GM18951 (cell line): ENCODE data around the gene ZNF710.

Experiments
- POLR2A ChIP-seq: IDR thresholded peaks from 4 replicates; pipeline ENCODE4 v1.6.1; 2011; ENCODE audit warnings: mild to moderate bottlenecking; ENCODE audit not compliant: insufficient read length, insufficient read depth; ENCODE audit errors: extremely low read depth
- in situ Hi-C: fragments of 300-500 bp; cut with MboI; formaldehyde crosslinking; loops from one replicate; pipeline ENCODE4 v1.12.0; 2022; ENCODE audit warnings: low sequenced_read_pairs, mixed read lengths, inconsistent platforms; ENCODE audit not compliant: unreplicated experiment

ZNF710 gene

DNA sequence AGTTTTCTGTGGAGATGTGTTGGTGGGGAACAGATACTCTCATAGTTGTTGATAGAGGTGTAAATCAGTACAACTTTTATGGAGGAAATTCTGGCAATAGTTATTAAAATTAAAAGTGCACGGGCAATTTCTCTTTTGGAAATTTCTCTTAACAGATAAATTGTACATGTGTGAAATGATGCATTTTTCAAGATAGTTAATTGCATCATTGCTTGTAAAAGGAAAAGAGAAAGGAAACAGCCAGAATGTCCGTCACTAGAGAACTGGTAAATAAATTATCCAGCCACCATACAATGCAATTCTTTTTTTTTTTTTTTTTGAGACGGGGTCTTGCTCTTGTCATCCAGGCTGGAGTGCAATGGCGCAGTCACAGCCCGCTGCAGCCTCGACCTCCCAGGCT, 14.2 kb downstream of the ZNF710 start:
- no peak for TF ChIP-seq POLR2A
- in situ Hi-C loops, result no loop called here

DNA sequence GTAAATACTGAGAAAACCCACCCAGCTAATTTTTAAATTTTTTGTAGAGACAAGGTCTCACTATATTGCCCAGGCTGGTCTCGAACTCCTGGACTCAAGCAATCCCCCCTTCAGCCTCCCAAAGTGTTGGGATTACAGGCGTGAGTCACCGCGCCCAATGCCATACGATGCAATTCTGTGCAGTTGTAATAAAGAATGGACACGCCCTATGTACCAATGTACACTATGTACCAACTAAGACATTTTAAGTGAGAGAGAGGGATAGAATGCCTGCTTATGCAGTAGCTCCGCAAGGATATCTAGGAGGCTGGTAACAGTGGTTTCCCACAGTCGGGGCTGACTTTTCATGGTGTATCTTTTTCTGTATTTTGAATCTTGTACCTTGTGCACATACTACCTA, 14.6 kb downstream of the ZNF710 start:
- in situ Hi-C loops, result no loop called here
- no peak for TF ChIP-seq POLR2A

DNA sequence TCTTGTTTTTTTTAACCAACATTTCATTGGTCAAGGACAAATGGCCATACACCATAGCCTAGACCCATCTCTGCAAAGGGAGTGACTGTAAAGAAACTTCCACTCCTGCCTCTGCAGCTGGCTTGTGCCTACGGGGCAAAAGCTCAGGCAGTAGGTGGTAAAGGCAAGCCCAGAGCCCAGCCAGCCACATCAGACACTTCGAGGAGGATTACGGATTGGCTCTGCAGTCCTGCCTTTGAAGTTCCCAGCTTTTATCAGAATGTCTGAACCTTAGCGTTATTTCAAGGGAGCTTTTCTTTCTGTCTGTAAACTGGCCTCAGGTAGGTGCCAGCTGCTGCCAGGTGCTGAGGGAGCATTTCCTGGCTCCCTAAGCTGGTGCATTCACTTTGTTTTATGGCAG, 15.6 kb downstream of the ZNF710 start:
- in situ Hi-C loops, result no loop called here
- no peak for TF ChIP-seq POLR2A

DNA sequence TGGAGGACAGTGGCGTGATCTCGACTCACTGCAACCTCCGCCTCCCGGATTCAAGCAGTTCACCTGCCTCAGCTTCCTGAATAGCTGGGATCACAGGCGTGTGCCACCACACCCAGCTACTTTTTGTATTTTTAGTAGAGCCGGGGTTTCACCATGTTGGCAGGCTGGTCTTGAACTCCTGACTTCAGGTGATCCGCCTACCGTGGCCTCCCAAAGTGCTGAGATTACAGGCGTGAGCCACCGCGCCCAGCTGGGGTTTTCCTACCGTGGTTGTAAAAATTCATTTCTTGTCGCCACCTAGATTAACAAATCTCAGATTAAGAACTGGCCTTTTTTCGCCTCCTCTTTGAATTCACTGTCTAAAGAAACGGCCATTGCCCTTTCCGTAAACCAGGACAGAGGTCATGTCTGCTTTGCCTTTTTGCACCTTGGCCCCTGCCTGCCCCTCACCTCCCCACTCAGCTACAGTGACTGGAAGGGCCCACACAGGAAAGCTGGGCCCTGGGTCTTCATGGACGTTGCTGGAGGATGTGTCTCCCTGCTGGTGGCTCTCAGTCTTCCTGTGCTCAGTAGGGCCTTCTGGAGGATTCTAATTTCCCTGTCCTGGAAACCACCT, 17.2 kb downstream of the ZNF710 start:
- TF ChIP-seq POLR2A, result no peak

GRCh38 chr15:90019611-90020010, 18.5 kb downstream of the ZNF710 start:
- no peak for TF ChIP-seq POLR2A
- in situ Hi-C loops, result no loop called here

More for the DNA sequence above, 17.2 kb downstream of the ZNF710 start:
- in situ Hi-C loops, result no loop called here

DNA sequence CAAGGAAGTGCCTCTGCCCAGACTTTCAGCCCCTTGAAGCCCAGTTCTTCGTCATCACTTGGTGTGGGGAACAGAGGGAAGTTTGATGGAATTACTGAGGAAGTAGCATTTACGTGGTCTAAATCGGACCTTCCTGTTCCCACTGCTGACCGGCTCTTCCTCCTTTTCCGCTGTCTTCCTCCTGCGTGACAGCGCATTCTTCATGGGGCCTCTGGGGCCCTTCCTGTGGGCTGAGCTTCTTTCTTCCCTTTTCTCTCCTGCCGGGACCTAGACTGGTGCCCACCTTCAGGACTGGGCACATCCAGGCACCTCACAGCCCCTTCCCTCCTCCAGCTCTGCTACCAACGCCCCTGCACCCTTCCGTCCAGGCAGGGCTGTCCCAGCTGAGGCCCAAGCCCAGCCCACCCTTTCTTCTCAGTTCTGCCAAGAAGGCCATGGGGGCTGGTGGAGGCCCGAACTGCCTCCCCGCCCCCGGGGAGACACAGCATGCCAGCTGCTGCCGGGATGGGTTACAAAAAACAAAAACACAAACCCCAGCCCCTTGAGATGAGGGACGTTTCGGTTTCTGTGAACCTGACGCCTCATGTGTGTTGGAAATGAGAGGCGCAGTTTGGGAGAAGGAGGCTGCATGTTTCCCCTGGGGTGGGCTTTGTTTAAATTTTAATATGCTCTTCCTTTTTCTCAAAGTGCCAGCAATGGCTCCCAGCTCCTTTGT, 19.1 kb downstream of the ZNF710 start:
- no peak for TF ChIP-seq POLR2A
- in situ Hi-C loops, result no loop called here

GRCh38 chr15:90020936-90021507, 19.9 kb downstream of the ZNF710 start:
- in situ Hi-C loops, result no loop called here
- no peak for TF ChIP-seq POLR2A

DNA sequence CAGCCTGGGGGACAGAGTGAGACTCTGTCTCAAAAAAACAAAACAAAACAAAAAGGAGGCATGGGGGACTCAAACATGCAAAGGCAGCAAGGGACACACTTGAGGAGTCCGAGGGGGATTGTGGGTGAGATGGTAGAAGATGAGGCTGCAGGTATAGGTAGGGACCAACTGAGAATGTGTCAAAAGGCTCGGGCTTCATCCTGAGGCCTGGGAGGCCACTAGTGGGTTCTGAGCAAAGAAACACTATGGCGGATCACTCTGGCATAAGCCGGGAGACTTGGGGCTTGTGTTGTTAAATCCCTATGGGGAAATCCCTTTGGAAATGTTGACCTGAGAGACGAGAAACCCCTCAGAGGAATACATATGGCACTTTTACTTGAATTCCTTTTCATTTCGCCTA, 21.2 kb downstream of the ZNF710 start:
- in situ Hi-C loops, result no loop called here
- TF ChIP-seq POLR2A, result no peak

- in situ Hi-C loops, result no loop called here
- no peak for TF ChIP-seq POLR2A
These were observed 22.0 kb downstream of the ZNF710 start for GRCh38 chr15:90022905-90023700.

DNA sequence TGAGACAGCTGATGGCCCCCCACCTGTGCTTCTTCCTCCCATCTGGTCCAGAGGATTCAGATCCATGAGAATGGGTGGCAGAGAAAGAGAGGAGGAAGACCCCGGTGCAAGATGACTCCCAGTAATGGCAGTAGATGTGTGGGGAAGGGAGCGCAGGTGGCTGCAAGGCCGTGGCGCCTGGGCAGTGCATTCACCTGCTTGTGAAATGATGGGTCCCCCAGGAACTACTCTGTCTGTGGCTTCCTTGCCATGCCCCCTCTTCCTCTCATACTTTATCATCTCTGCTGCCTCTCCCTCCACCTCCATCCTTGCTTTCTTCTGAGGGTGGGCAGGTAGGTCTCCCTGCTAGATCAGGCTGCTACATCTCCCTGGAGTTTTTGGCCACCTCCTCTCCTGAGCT, 23.3 kb downstream of the ZNF710 start:
- no peak for TF ChIP-seq POLR2A
- in situ Hi-C loops, result no loop called here

DNA sequence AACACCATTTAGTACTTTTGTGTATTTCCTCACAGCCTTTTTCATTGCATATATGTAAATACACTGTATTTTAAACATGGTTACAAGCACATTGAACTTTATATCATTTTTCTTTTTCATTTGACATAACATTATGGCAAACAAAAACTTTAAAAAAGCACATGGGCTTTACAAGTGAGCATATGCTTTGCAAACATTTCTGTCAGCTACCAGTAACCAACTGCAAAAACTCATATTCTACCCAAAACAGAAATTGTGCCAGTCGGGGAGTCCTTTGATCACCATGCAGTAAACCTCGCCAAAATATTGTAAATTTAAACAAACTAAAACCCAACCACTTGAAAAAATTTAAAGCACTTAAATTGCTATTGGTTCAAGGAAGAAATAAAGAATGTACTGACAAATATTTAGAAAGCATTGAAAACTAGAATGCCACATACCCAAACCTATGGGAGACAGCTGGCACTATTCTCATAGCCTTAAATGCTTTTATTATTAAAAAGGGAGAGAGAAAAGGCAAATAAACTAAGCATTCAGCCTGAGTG, 24.4 kb downstream of the ZNF710 start:
- in situ Hi-C loops, result no loop called here
- TF ChIP-seq POLR2A, result no peak

- no peak for TF ChIP-seq POLR2A
- in situ Hi-C loops, result no loop called here
These were observed 27.3 kb downstream of the ZNF710 start for GRCh38 chr15:90028376-90028944.

GRCh38 chr15:90029024-90029423, 27.9 kb downstream of the ZNF710 start:
- TF ChIP-seq POLR2A, result no peak
- in situ Hi-C loops, result no loop called here

GRCh38 chr15:90030376-90030775, 29.3 kb downstream of the ZNF710 start:
- TF ChIP-seq POLR2A, result no peak
- in situ Hi-C loops, result no loop called here
